ENCODE results near the gene AP2B1. TPM values are rescaled to one million over a fixed set of nuclear protein-coding genes. Genes with fewer than 3 reads are reported as not detected.

Gene AP2B1
- total and polyA plus RNA-seq, 10 donors: 16.7 to 144 (median 90.7) TPM

- Histone ChIP-seq H3K4me3 (no peak overlapping the region), H3K9me3 (no peaks in the 10 kb centered on the region), H3K27ac (no peak overlapping the region), H3K27me3 (replicated peaks in 1 of 7) (peaks cover 0 to 21% (median 0%) of the 10 kb centered on the region in 7 donors), H3K36me3 (no peaks in the 10 kb centered on the region), H3K4me1 (no peaks in the 10 kb centered on the region)
- 69 to 82% (median 71%) methylated on average over 10 of the region's 10 CpGs for WGBS, 5 donors
- intact Hi-C loops (cut with DNase I; ENCODE audit: low total_unique reads): no loop called here
- DNase-seq: no peak
- TF ChIP-seq POLR2AphosphoS5 (IDR thresholded peaks at IDR 0.05) (no peak), POLR2A (IDR thresholded peaks at IDR 0.05) (no peak), CTCF (IDR thresholded peaks at IDR 0.05 in 8 of 11, conservative IDR thresholded peaks at IDR 0.05 in 3 of 11) (no peak)
These were observed 186.7 kb downstream of the AP2B1 start for GRCh38 chr17:35773679-35774425.

- Histone ChIP-seq H3K27me3 (replicated peaks in 1 of 7) (peaks cover 0 to 26% (median 0%) of the 10 kb centered on the region in 7 donors), H3K27ac (no peak overlapping the region), H3K4me3 (no peak overlapping the region), H3K9me3 (no peaks in the 10 kb centered on the region), H3K4me1 (no peaks in the 10 kb centered on the region), H3K36me3 (no peaks in the 10 kb centered on the region)
- no peak for DNase-seq
- intact Hi-C loops (cut with DNase I; ENCODE audit: low total_unique reads): no loop called here
- TF ChIP-seq POLR2AphosphoS5 (IDR thresholded peaks at IDR 0.05) (no peak), POLR2A (IDR thresholded peaks at IDR 0.05) (no peak), CTCF (IDR thresholded peaks at IDR 0.05 in 8 of 11, conservative IDR thresholded peaks at IDR 0.05 in 3 of 11) (no peak)
- 69 to 87% (median 81%) methylated on average over 5 of the region's 5 CpGs for WGBS, 5 donors
These were observed 187.4 kb downstream of the AP2B1 start for GRCh38 chr17:35774499-35774898.

GRCh38 chr17:35775039-35775438, 187.9 kb downstream of the AP2B1 start:
- H3K4me3 ChIP-seq: no peak overlapping the region
- intact Hi-C loops (cut with DNase I; ENCODE audit: low total_unique reads): no loop called here
- WGBS, 5 donors: 65 to 75% (median 72%) methylated on average over 5 of the region's 5 CpGs
- no peaks in the 10 kb centered on the region for H3K9me3 ChIP-seq
- peaks cover 0 to 26% (median 0%) of the 10 kb centered on the region in 7 donors for H3K27me3 ChIP-seq (replicated peaks in 1 of 7)
- no peak for TF ChIP-seq CTCF (IDR thresholded peaks at IDR 0.05 in 8 of 11, conservative IDR thresholded peaks at IDR 0.05 in 3 of 11)
- H3K27ac ChIP-seq: no peak overlapping the region
- no peak for DNase-seq
- no peaks in the 10 kb centered on the region for H3K4me1 ChIP-seq
- no peaks in the 10 kb centered on the region for H3K36me3 ChIP-seq

- TF ChIP-seq POLR2A (IDR thresholded peaks at IDR 0.05): no peak
- no peak for TF ChIP-seq CTCF (IDR thresholded peaks at IDR 0.05 in 8 of 11, conservative IDR thresholded peaks at IDR 0.05 in 3 of 11)
- TF ChIP-seq POLR2AphosphoS5 (IDR thresholded peaks at IDR 0.05): no peak
- 25 to 40% (median 32%) methylated on average over 6 of the region's 6 CpGs for WGBS, 5 donors
- Histone ChIP-seq H3K27ac (no peak overlapping the region), H3K9me3 (no peaks in the 10 kb centered on the region), H3K36me3 (no peaks in the 10 kb centered on the region), H3K27me3 (replicated peaks in 1 of 7) (peaks cover 0 to 26% (median 0%) of the 10 kb centered on the region in 7 donors), H3K4me1 (no peaks in the 10 kb centered on the region), H3K4me3 (no peak overlapping the region)
- DNase-seq: no peak
- intact Hi-C loops (cut with DNase I; ENCODE audit: low total_unique reads): no loop called here
These were observed 188.5 kb downstream of the AP2B1 start for GRCh38 chr17:35775583-35775982.

Small RNA genes lying within 50 kb of the gene (small RNA-seq; reads per million reads assigned to genes)
- gene AC004134.1 (0 reads per million in 4 donors), gene AC015911.1 (0 reads per million in 4 donors), gene SNORD7 (203 to 325 (median 221) reads per million in 4 donors)

Other genes with a start within 250 kb of the AP2B1 start
- 10 to 100 TPM; 48.3 to 73.9 (median 61.3) TPM for gene SLFN11, start 213.7 kb upstream of the AP2B1 start, total RNA-seq
- gene SLFN11, start 213.7 kb upstream of the AP2B1 start, polyA plus RNA-seq: 10 to 100 TPM in 1 of 3 donors, 1 to 10 TPM in 2; 6.5 to 17.9 (median 9.9) TPM
- gene SLFN12, start 154.8 kb upstream of the AP2B1 start, total RNA-seq: 10 to 100 TPM; 15.7 to 26.8 (median 23.5) TPM
- 1 to 10 TPM; 1.6 to 8.0 (median 6.2) TPM for gene SLFN12, start 154.8 kb upstream of the AP2B1 start, polyA plus RNA-seq
- gene SLFN13, start 138.6 kb upstream of the AP2B1 start, total RNA-seq: 10 to 100 TPM; 24.7 to 38.1 (median 33.0) TPM
- 1 to 10 TPM; 1.9 to 6.0 (median 5.5) TPM for gene SLFN13, start 138.6 kb upstream of the AP2B1 start, polyA plus RNA-seq
- 10 to 100 TPM; 28.6 to 39.5 (median 32.5) TPM for gene SLFN12L, start 49.6 kb upstream of the AP2B1 start, total RNA-seq
- 1 to 10 TPM in 1 of 3 donors, under 1 TPM in 2; 0.39 to 2.2 (median 0.93) TPM for gene SLFN12L, start 49.6 kb upstream of the AP2B1 start, polyA plus RNA-seq
- gene SLFN14, start 26.5 kb upstream of the AP2B1 start, total RNA-seq: 1 to 10 TPM in 3 of 7 donors, under 1 TPM in 4; 0.27 to 6.2 (median 0.74) TPM
- under 1 TPM in 2 of 3 donors, not detected in 1; 0.03 to 0.04 TPM for gene SLFN14, start 26.5 kb upstream of the AP2B1 start, polyA plus RNA-seq
- 1 to 10 TPM; 4.0 to 7.8 (median 5.1) TPM for gene PEX12, start 8.8 kb upstream of the AP2B1 start, total RNA-seq
- 1 to 10 TPM; 2.7 to 3.9 (median 3.0) TPM for gene PEX12, start 8.8 kb upstream of the AP2B1 start, polyA plus RNA-seq
- under 1 TPM in 6 of 7 donors, not detected in 1; 0.11 to 0.74 (median 0.25) TPM for gene RASL10B, start 144.3 kb downstream of the AP2B1 start, total RNA-seq
- under 1 TPM; 0.09 to 0.50 (median 0.29) TPM for gene RASL10B, start 144.3 kb downstream of the AP2B1 start, polyA plus RNA-seq
- gene GAS2L2, start 165.9 kb downstream of the AP2B1 start, total RNA-seq: not detected
- under 1 TPM; 0.02 to 0.03 (median 0.02) TPM for gene GAS2L2, start 165.9 kb downstream of the AP2B1 start, polyA plus RNA-seq
- gene C17orf50, start 173.6 kb downstream of the AP2B1 start, total RNA-seq: not detected
- under 1 TPM in 2 of 3 donors, not detected in 1; 0.15 to 0.42 TPM for gene C17orf50, start 173.6 kb downstream of the AP2B1 start, polyA plus RNA-seq
- gene MMP28, start 208.3 kb downstream of the AP2B1 start, total RNA-seq: 1 to 10 TPM; 1.5 to 5.9 (median 3.1) TPM
- 1 to 10 TPM; 1.1 to 3.5 (median 1.7) TPM for gene MMP28, start 208.3 kb downstream of the AP2B1 start, polyA plus RNA-seq
- gene TAF15, start 222.2 kb downstream of the AP2B1 start, total RNA-seq: 100 to 1,000 TPM in 5 of 7 donors, 10 to 100 TPM in 2; 78.7 to 184 (median 146) TPM
- 100 to 1,000 TPM in 1 of 3 donors, 10 to 100 TPM in 2; 55.9 to 113 (median 84.7) TPM for gene TAF15, start 222.2 kb downstream of the AP2B1 start, polyA plus RNA-seq

Measured in spleen (tissue), 11 donors.